T-helper 17 cell (primary cell): ENCODE measurements around the gene SCNN1B. TPM values are rescaled to one million over a fixed set of nuclear protein-coding genes. Genes with fewer than 3 reads are reported as not detected.

Source experiments
- ATAC-seq: fragments of 150-1000 bp; cut with Tn5 transposase; 2 replicates; pipeline ENCODE4 v1.10.0; 2021; ENCODE audit warnings: mild to moderate bottlenecking, moderate library complexity
- DNase-seq, 3 donors: peaks; one replicate each; pipeline versions ENCODE4 v3.0.0 to v3.0.0-alpha.2; 2020 to 2021
- H3K9me3 ChIP-seq: one replicate; pipeline ENCODE4 v1.7.0; 2013; ENCODE audit warnings: low read length, mild to moderate bottlenecking; ENCODE audit not compliant: control insufficient read depth, poor library complexity, severe bottlenecking
- H3K27ac Mint-ChIP-seq: one replicate; pipeline ENCODE4 v1.8.0; 2022; ENCODE audit warnings: mild to moderate bottlenecking, moderate library complexity, mixed read lengths
- H3K27me3 Mint-ChIP-seq: one replicate; pipeline ENCODE4 v1.8.0; 2022; ENCODE audit warnings: mixed read lengths
- H3K36me3 Mint-ChIP-seq: one replicate; pipeline ENCODE4 v1.8.0; 2022; ENCODE audit warnings: low read depth, mixed read lengths
- H3K4me1 Mint-ChIP-seq: one replicate; pipeline ENCODE4 v1.8.0; 2022; ENCODE audit warnings: mild to moderate bottlenecking, mixed read lengths
- H3K4me3 Mint-ChIP-seq: one replicate; pipeline ENCODE4 v1.8.0; 2022; ENCODE audit warnings: mild to moderate bottlenecking, moderate library complexity, mixed read lengths
- total RNA-seq, 4 donors: library from RNA in 2 of 4; stranded (reverse) in 2 of 4; gene quantifications; one replicate each; pipeline ENCODE4 v1.2.3 and lab custom pipeline; 2022 to 2026

SCNN1B gene
- total RNA-seq, 2 donors from 2014 or later = not detected

GRCh38 chr16:23406546-23407240, 104.6 kb downstream of the SCNN1B start:
- Mint-ChIP-seq H3K36me3 (peaks cover 15% of the 10 kb centered on the region), H3K27me3 (no peaks in the 10 kb centered on the region), H3K4me1 (peaks cover 2% of the 10 kb centered on the region), H3K4me3 (no peak overlapping the region), H3K27ac (peak overlapping the region; percentile 16)
- no peaks in the 10 kb centered on the region for H3K9me3 ChIP-seq
- DNase-seq (no peak), ATAC-seq (no peak)

GRCh38 chr16:23407436-23408127, 105.5 kb downstream of the SCNN1B start:
- H3K4me3 Mint-ChIP-seq = no peak overlapping the region
- ATAC-seq (no peak), DNase-seq (no peak)
- no peak overlapping the region for H3K27ac Mint-ChIP-seq
- peaks cover 14% of the 10 kb centered on the region for H3K36me3 Mint-ChIP-seq
- H3K9me3 ChIP-seq = no peaks in the 10 kb centered on the region
- no peaks in the 10 kb centered on the region for H3K27me3 Mint-ChIP-seq
- peaks cover 2% of the 10 kb centered on the region for H3K4me1 Mint-ChIP-seq

GRCh38 chr16:23408242-23408822, 106.2 kb downstream of the SCNN1B start:
- Mint-ChIP-seq H3K4me1 (peaks cover 2% of the 10 kb centered on the region), H3K36me3 (peaks cover 9% of the 10 kb centered on the region), H3K27me3 (no peaks in the 10 kb centered on the region), H3K4me3 (no peak overlapping the region), H3K27ac (no peak overlapping the region)
- ATAC-seq (no peak), DNase-seq (no peak)
- H3K9me3 ChIP-seq = no peaks in the 10 kb centered on the region

- Mint-ChIP-seq H3K27ac (no peak overlapping the region), H3K36me3 (peaks cover 8% of the 10 kb centered on the region), H3K4me3 (no peak overlapping the region), H3K4me1 (peaks cover 2% of the 10 kb centered on the region), H3K27me3 (no peaks in the 10 kb centered on the region)
- no peak for ATAC-seq
- no peaks in the 10 kb centered on the region for H3K9me3 ChIP-seq
- no peak for DNase-seq
These were observed 106.8 kb downstream of the SCNN1B start for GRCh38 chr16:23408823-23409298.

GRCh38 chr16:23409522-23409921, 107.4 kb downstream of the SCNN1B start:
- H3K9me3 ChIP-seq = no peaks in the 10 kb centered on the region
- ATAC-seq (no peak), DNase-seq (no peak)
- Mint-ChIP-seq H3K27ac (no peak overlapping the region), H3K27me3 (no peaks in the 10 kb centered on the region), H3K36me3 (peaks cover 8% of the 10 kb centered on the region), H3K4me1 (peaks cover 2% of the 10 kb centered on the region), H3K4me3 (no peak overlapping the region)

- peaks cover 2% of the 10 kb centered on the region for H3K4me1 Mint-ChIP-seq
- DNase-seq (no peak), ATAC-seq (no peak)
- H3K27me3 Mint-ChIP-seq = no peaks in the 10 kb centered on the region
- H3K4me3 Mint-ChIP-seq = no peak overlapping the region
- H3K9me3 ChIP-seq = no peaks in the 10 kb centered on the region
- H3K27ac Mint-ChIP-seq = no peak overlapping the region
- peaks cover 8% of the 10 kb centered on the region for H3K36me3 Mint-ChIP-seq
These were observed 108.1 kb downstream of the SCNN1B start for GRCh38 chr16:23410176-23410575.

GRCh38 chr16:23414731-23415130, 112.6 kb downstream of the SCNN1B start:
- no peak overlapping the region for H3K4me3 Mint-ChIP-seq
- no peaks in the 10 kb centered on the region for H3K27me3 Mint-ChIP-seq
- DNase-seq (no peak), ATAC-seq (no peak)
- H3K27ac Mint-ChIP-seq = peak overlapping the region; percentile 51
- H3K4me1 Mint-ChIP-seq = no peaks in the 10 kb centered on the region
- H3K36me3 Mint-ChIP-seq = peaks cover 3% of the 10 kb centered on the region
- H3K9me3 ChIP-seq = no peaks in the 10 kb centered on the region

- DNase-seq = no peak
- Mint-ChIP-seq H3K4me1 (peaks cover 3% of the 10 kb centered on the region), H3K27me3 (no peaks in the 10 kb centered on the region), H3K27ac (no peak overlapping the region), H3K36me3 (no peaks in the 10 kb centered on the region), H3K4me3 (no peak overlapping the region)
- H3K9me3 ChIP-seq = no peaks in the 10 kb centered on the region
- ATAC-seq = no peak
These were observed 114.7 kb downstream of the SCNN1B start for GRCh38 chr16:23416816-23417215.

- no peak for DNase-seq
- H3K36me3 Mint-ChIP-seq = peaks cover 3% of the 10 kb centered on the region
- H3K4me3 Mint-ChIP-seq = no peak overlapping the region
- peaks cover 3% of the 10 kb centered on the region for H3K4me1 Mint-ChIP-seq
- no peak overlapping the region for H3K27ac Mint-ChIP-seq
- no peak for ATAC-seq
- H3K9me3 ChIP-seq = no peaks in the 10 kb centered on the region
- no peaks in the 10 kb centered on the region for H3K27me3 Mint-ChIP-seq
These were observed 117.9 kb downstream of the SCNN1B start for GRCh38 chr16:23420011-23420410.

- DNase-seq (no peak), ATAC-seq (no peak)
- no peak overlapping the region for H3K4me3 Mint-ChIP-seq
- H3K36me3 Mint-ChIP-seq = peaks cover 6% of the 10 kb centered on the region
- H3K27ac Mint-ChIP-seq = no peak overlapping the region
- H3K27me3 Mint-ChIP-seq = no peaks in the 10 kb centered on the region
- H3K9me3 ChIP-seq = no peaks in the 10 kb centered on the region
- H3K4me1 Mint-ChIP-seq = peaks cover 3% of the 10 kb centered on the region
These were observed 121.5 kb downstream of the SCNN1B start for GRCh38 chr16:23423496-23424049.

GRCh38 chr16:23424292-23424958, 122.3 kb downstream of the SCNN1B start:
- no peak for ATAC-seq
- peaks cover 3% of the 10 kb centered on the region for H3K4me1 Mint-ChIP-seq
- DNase-seq = no peak
- H3K4me3 Mint-ChIP-seq = no peak overlapping the region
- no peaks in the 10 kb centered on the region for H3K9me3 ChIP-seq
- H3K36me3 Mint-ChIP-seq = peaks cover 6% of the 10 kb centered on the region
- H3K27ac Mint-ChIP-seq = no peak overlapping the region
- H3K27me3 Mint-ChIP-seq = no peaks in the 10 kb centered on the region

- ATAC-seq = no peak
- Mint-ChIP-seq H3K27me3 (no peaks in the 10 kb centered on the region), H3K4me3 (no peak overlapping the region), H3K36me3 (peaks cover 4% of the 10 kb centered on the region), H3K27ac (no peak overlapping the region), H3K4me1 (no peaks in the 10 kb centered on the region)
- no peak for DNase-seq
- H3K9me3 ChIP-seq = no peaks in the 10 kb centered on the region
These were observed 126.2 kb downstream of the SCNN1B start for GRCh38 chr16:23428351-23428750.
